ENCODE data around the gene CAB39.

CAB39 gene

GRCh38 chr2:230816735-230817134 lies 104.1 kb downstream of the CAB39 start:
- no peak overlapping the region for H3K27ac ChIP-seq (ENCODE audit: low read depth, low read length)
- H3K9me3 ChIP-seq (ENCODE audit: control insufficient read depth, insufficient read depth, low read length), result no peaks in the 10 kb centered on the region
- H3K36me3 ChIP-seq (ENCODE audit: control insufficient read depth, insufficient read depth, low read length), result peaks cover 64% of the 10 kb centered on the region
- no peaks in the 10 kb centered on the region for H3K27me3 ChIP-seq (ENCODE audit: control insufficient read depth, insufficient read depth, low read length)
- no peak overlapping the region for H3K4me3 ChIP-seq (ENCODE audit: low read depth, low read length)
- 0 out of 2 replicates have a peak, but pooled peaks cover 6% of the 10 kb centered on the region for H3K4me1 ChIP-seq (ENCODE audit: control insufficient read depth, insufficient read depth, low read length)
- H3K9ac ChIP-seq (ENCODE audit: low read depth, low read length), result no peak overlapping the region

DNA sequence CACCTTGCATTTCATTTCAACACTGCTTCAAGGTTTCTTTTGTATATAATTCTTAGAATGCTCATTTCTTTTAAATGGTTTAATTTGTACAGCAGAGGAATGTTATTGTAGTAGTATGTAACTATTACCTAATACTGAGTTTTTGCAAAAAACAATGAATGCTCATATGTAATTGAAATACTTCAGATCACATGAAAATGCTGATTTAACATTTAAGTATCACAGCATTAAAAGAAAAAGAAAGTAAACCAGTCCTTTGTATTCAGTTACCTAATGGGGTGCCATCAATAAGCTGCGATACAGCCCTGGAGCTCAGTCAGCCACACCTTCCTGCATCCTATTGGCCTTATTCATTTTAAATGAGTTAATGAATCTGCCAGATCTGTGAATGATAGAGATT lies 106.8 kb downstream of the CAB39 start:
- H3K4me3 ChIP-seq (ENCODE audit: low read depth, low read length), result no peak overlapping the region
- H3K27me3 ChIP-seq (ENCODE audit: control insufficient read depth, insufficient read depth, low read length), result no peaks in the 10 kb centered on the region
- H3K9me3 ChIP-seq (ENCODE audit: control insufficient read depth, insufficient read depth, low read length), result no peaks in the 10 kb centered on the region
- 0 out of 2 replicates have a peak, but pooled peaks cover 6% of the 10 kb centered on the region for H3K4me1 ChIP-seq (ENCODE audit: control insufficient read depth, insufficient read depth, low read length)
- H3K27ac ChIP-seq (ENCODE audit: low read depth, low read length), result no peak overlapping the region
- peaks cover 46% of the 10 kb centered on the region for H3K36me3 ChIP-seq (ENCODE audit: control insufficient read depth, insufficient read depth, low read length)
- H3K9ac ChIP-seq (ENCODE audit: low read depth, low read length), result no peak overlapping the region

GRCh38 chr2:230821261-230821990 lies 108.8 kb downstream of the CAB39 start:
- H3K4me1 ChIP-seq (ENCODE audit: control insufficient read depth, insufficient read depth, low read length), result 0 out of 2 replicates have a peak, but pooled peaks cover 6% of the 10 kb centered on the region
- H3K9ac ChIP-seq (ENCODE audit: low read depth, low read length), result no peak overlapping the region
- H3K4me3 ChIP-seq (ENCODE audit: low read depth, low read length), result no peak overlapping the region
- H3K27ac ChIP-seq (ENCODE audit: low read depth, low read length), result no peak overlapping the region
- H3K36me3 ChIP-seq (ENCODE audit: control insufficient read depth, insufficient read depth, low read length), result peaks cover 33% of the 10 kb centered on the region
- no peaks in the 10 kb centered on the region for H3K27me3 ChIP-seq (ENCODE audit: control insufficient read depth, insufficient read depth, low read length)
- H3K9me3 ChIP-seq (ENCODE audit: control insufficient read depth, insufficient read depth, low read length), result no peaks in the 10 kb centered on the region

- Histone ChIP-seq H3K36me3 (ENCODE audit: control insufficient read depth, insufficient read depth, low read length) (peaks cover 27% of the 10 kb centered on the region), H3K4me3 (ENCODE audit: low read depth, low read length) (no peak overlapping the region), H3K9ac (ENCODE audit: low read depth, low read length) (no peak overlapping the region)
These were observed 109.4 kb downstream of the CAB39 start for GRCh38 chr2:230821991-230822520.

GRCh38 chr2:230823264-230823964 lies 110.8 kb downstream of the CAB39 start:
- H3K27ac ChIP-seq (ENCODE audit: low read depth, low read length), result no peak overlapping the region
- H3K36me3 ChIP-seq (ENCODE audit: control insufficient read depth, insufficient read depth, low read length), result peaks cover 13% of the 10 kb centered on the region
- no peak overlapping the region for H3K9ac ChIP-seq (ENCODE audit: low read depth, low read length)
- H3K9me3 ChIP-seq (ENCODE audit: control insufficient read depth, insufficient read depth, low read length), result no peaks in the 10 kb centered on the region
- H3K27me3 ChIP-seq (ENCODE audit: control insufficient read depth, insufficient read depth, low read length), result no peaks in the 10 kb centered on the region
- H3K4me3 ChIP-seq (ENCODE audit: low read depth, low read length), result no peak overlapping the region
- 0 out of 2 replicates have a peak, but pooled peaks cover 6% of the 10 kb centered on the region for H3K4me1 ChIP-seq (ENCODE audit: control insufficient read depth, insufficient read depth, low read length)

More at GRCh38 chr2:230821991-230822520, 109.4 kb downstream of the CAB39 start:
- H3K27me3 ChIP-seq (ENCODE audit: control insufficient read depth, insufficient read depth, low read length), result no peaks in the 10 kb centered on the region
- H3K27ac ChIP-seq (ENCODE audit: low read depth, low read length), result no peak overlapping the region
- 0 out of 2 replicates have a peak, but pooled peaks cover 6% of the 10 kb centered on the region for H3K4me1 ChIP-seq (ENCODE audit: control insufficient read depth, insufficient read depth, low read length)
- H3K9me3 ChIP-seq (ENCODE audit: control insufficient read depth, insufficient read depth, low read length), result no peaks in the 10 kb centered on the region

GRCh38 chr2:230824406-230824978 lies 111.8 kb downstream of the CAB39 start:
- Histone ChIP-seq H3K9ac (ENCODE audit: low read depth, low read length) (no peak overlapping the region), H3K4me1 (ENCODE audit: control insufficient read depth, insufficient read depth, low read length) (0 out of 2 replicates have a peak, but pooled peaks cover 6% of the 10 kb centered on the region), H3K9me3 (ENCODE audit: control insufficient read depth, insufficient read depth, low read length) (no peaks in the 10 kb centered on the region), H3K27me3 (ENCODE audit: control insufficient read depth, insufficient read depth, low read length) (no peaks in the 10 kb centered on the region), H3K4me3 (ENCODE audit: low read depth, low read length) (no peak overlapping the region), H3K27ac (ENCODE audit: low read depth, low read length) (no peak overlapping the region), H3K36me3 (ENCODE audit: control insufficient read depth, insufficient read depth, low read length) (peaks cover 2% of the 10 kb centered on the region)

DNA sequence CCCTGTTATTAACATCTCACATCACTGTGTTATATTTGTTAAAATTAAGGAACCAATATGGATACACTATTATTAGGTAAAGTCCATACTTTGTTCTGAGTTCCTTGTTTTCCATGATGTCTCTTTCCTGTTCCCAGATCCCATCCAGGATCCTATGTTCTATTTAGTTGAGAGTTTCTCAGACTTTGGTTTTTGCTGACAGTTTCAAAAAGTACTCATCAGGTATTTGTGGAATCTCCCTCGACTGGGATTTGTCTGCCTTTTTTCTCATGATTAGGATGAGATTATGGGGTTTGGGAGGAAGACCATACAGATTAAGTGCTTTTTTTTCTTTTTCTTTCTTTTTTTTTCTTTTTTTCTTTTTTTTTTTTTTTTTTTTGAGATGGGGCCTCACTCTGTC lies 112.7 kb downstream of the CAB39 start:
- Histone ChIP-seq H3K4me1 (ENCODE audit: control insufficient read depth, insufficient read depth, low read length) (0 out of 2 replicates have a peak, but pooled peaks cover 6% of the 10 kb centered on the region), H3K9me3 (ENCODE audit: control insufficient read depth, insufficient read depth, low read length) (no peaks in the 10 kb centered on the region), H3K9ac (ENCODE audit: low read depth, low read length) (no peak overlapping the region), H3K27ac (ENCODE audit: low read depth, low read length) (no peak overlapping the region), H3K4me3 (ENCODE audit: low read depth, low read length) (no peak overlapping the region), H3K36me3 (ENCODE audit: control insufficient read depth, insufficient read depth, low read length) (no peaks in the 10 kb centered on the region), H3K27me3 (ENCODE audit: control insufficient read depth, insufficient read depth, low read length) (no peaks in the 10 kb centered on the region)

DNA sequence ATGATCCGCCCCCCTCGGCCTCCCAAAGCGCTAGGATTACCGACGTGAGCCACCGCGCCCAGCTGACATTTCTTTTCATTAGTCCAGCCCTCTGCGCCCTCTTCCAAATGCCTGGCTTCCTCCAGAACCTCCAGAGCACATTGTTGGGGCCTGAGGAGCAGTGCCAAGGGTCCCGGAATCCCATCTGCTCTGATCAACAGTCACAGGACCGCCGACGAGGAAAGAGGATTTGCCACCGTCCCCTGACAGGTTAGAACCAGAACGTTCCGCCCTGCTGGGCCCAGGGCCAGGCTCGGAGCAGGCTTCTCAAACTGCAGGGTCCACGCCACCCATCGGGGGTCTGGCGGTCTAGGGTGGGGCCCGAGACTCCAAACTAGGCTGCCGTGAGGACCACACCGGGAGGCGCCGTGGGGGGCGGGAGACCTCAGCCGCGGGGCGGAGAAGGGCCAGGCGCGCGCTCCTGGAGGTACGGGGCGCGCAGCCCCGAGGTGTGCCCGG lies 115.2 kb downstream of the CAB39 start:
- H3K9me3 ChIP-seq (ENCODE audit: control insufficient read depth, insufficient read depth, low read length), result no peaks in the 10 kb centered on the region
- no peaks in the 10 kb centered on the region for H3K27me3 ChIP-seq (ENCODE audit: control insufficient read depth, insufficient read depth, low read length)
- H3K9ac ChIP-seq (ENCODE audit: low read depth, low read length), result no peak overlapping the region
- H3K27ac ChIP-seq (ENCODE audit: low read depth, low read length), result no peak overlapping the region
- no peaks in the 10 kb centered on the region for H3K36me3 ChIP-seq (ENCODE audit: control insufficient read depth, insufficient read depth, low read length)
- H3K4me1 ChIP-seq (ENCODE audit: control insufficient read depth, insufficient read depth, low read length), result no peaks in the 10 kb centered on the region
- peak overlapping the region; percentile 31; the same call in 1 of the 2 replicates for H3K4me3 ChIP-seq (ENCODE audit: low read depth, low read length)

GRCh38 chr2:230828272-230828961 lies 115.8 kb downstream of the CAB39 start:
- H3K4me1 ChIP-seq (ENCODE audit: control insufficient read depth, insufficient read depth, low read length), result no peaks in the 10 kb centered on the region
- peak overlapping the region; percentile 31; the same call in 1 of the 2 replicates for H3K4me3 ChIP-seq (ENCODE audit: low read depth, low read length)
- no peak overlapping the region for H3K9ac ChIP-seq (ENCODE audit: low read depth, low read length)
- no peak overlapping the region for H3K27ac ChIP-seq (ENCODE audit: low read depth, low read length)
- no peaks in the 10 kb centered on the region for H3K9me3 ChIP-seq (ENCODE audit: control insufficient read depth, insufficient read depth, low read length)
- H3K36me3 ChIP-seq (ENCODE audit: control insufficient read depth, insufficient read depth, low read length), result no peaks in the 10 kb centered on the region
- no peaks in the 10 kb centered on the region for H3K27me3 ChIP-seq (ENCODE audit: control insufficient read depth, insufficient read depth, low read length)

DNA sequence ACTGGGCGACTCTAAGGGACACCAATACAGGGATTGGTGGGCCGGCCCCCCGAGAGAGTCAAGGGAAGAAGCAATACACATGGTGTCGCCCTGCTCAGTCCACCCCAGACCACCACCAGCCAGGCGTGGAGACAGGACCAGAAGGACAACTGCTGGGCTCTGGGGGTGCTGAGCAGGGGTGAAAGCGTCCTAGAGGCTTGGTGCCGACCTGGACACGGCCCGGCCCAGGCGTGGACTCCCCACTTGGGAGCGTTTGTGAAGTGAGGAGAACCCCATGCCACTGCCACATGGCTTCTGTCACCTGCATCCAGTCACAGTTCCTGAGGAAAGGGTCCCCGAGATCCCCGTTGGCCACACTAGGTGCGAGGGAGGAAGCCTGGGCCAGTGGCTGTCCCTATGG lies 116.7 kb downstream of the CAB39 start:
- Histone ChIP-seq H3K4me1 (ENCODE audit: control insufficient read depth, insufficient read depth, low read length) (no peaks in the 10 kb centered on the region), H3K9me3 (ENCODE audit: control insufficient read depth, insufficient read depth, low read length) (no peaks in the 10 kb centered on the region), H3K9ac (ENCODE audit: low read depth, low read length) (no peak overlapping the region), H3K4me3 (ENCODE audit: low read depth, low read length) (no peak overlapping the region), H3K27ac (ENCODE audit: low read depth, low read length) (no peak overlapping the region), H3K36me3 (ENCODE audit: control insufficient read depth, insufficient read depth, low read length) (no peaks in the 10 kb centered on the region), H3K27me3 (ENCODE audit: control insufficient read depth, insufficient read depth, low read length) (no peaks in the 10 kb centered on the region)

Data from HUES48 (cell line).